Lower lobe of right lung (tissue), 2 donors: ENCODE data around the gene LUZP1. TPM values are rescaled to one million over a fixed set of nuclear protein-coding genes. Genes with fewer than 3 reads are reported as not detected.
A peak's percentile ranks its signal among the peaks of the same experiment; 100 is the strongest.

Experiments
- ATAC-seq, 2 donors: fragments of 200-7000 bp; cut with Tn5 transposase; one replicate each; pipeline ENCODE4 v1.9.1; 2020 to 2022; ENCODE audit warnings: mild to moderate bottlenecking in 2 of 2, moderate library complexity in 2 of 2
- DNase-seq: peaks from one replicate; pipeline ENCODE4 v3.0.0-alpha.2; 2020
- H3K27ac ChIP-seq: fragments of 200-600 bp; one replicate; pipeline ENCODE4 v1.8.0; 2022
- H3K27me3 ChIP-seq: fragments of 200-600 bp; one replicate; pipeline ENCODE4 v1.8.0; 2022; ENCODE audit warnings: low read depth
- H3K36me3 ChIP-seq: fragments of 200-600 bp; one replicate; pipeline ENCODE4 v1.8.0; 2022; ENCODE audit warnings: mild to moderate bottlenecking
- H3K4me1 ChIP-seq: fragments of 200-600 bp; one replicate; pipeline ENCODE4 v1.8.0; 2022
- H3K4me3 ChIP-seq: fragments of 200-600 bp; one replicate; pipeline ENCODE4 v1.8.0; 2022; ENCODE audit warnings: mild to moderate bottlenecking
- H3K9me3 ChIP-seq: fragments of 200-600 bp; one replicate; pipeline ENCODE4 v1.8.0; 2022
- intact Hi-C: fragments of 100-400 bp; cut with DNase I; formaldehyde crosslinking; loops from one replicate; pipeline ENCODE4 v1.11.0; 2022
- total RNA-seq: library from RNA; stranded (reverse); fragmentation: NEBNext Ultra II Directional; extraction: Animal tissue kit (Norgen Biotek cat#: 25700); gene quantifications from one replicate; pipeline ENCODE4 v1.2.1, GENCODE V29; 2021
- TF ChIP-seq, protein P1 (sequence below): fragments of 200-600 bp; IDR thresholded peaks from one replicate; pipeline ENCODE4 v1.8.0; 2022; ENCODE audit warnings: antibody characterized with exemption, mild to moderate bottlenecking
- donor health status: DM: no; HTN: yes; CAD: no; lungs with severe emphysema.

The LUZP1 gene
- total RNA-seq, 1 donor from 2014 or later = 32.5 TPM

DNA sequence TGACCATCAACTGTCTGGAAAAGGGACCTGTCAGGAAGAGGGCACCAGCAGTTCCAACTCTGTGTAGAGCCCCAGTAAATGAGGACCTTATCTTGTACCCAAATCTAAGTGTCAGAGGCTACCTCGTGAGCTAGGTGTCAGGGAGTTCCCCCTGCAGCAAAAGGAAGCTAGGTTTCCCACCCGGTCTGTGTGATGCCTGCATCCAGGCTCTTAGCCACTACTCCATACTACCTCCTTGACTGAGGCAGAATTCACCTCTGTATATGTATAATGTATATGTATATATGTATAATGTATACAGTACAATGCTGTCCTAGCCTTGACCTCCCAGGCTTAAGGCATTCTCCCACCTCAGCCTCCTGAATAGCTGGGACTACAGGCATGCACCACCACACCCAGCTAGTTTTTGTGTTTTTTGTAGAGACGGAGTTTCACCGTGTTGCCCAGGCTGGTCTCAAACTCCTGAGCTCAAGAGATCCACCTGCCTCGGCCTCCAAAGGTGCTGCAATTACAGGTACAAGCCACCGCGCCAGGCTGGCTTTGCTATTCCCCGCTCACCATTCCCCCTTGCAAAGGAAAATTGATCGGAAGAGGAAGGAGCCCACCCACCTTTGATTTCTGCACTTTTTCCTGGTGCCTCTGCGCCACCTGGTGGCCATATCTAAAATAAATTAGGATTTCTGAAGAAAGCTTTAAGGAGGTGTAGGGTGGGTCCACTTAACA lies 15.7 kb upstream of the LUZP1 start:
- intact Hi-C loops = loop anchor here (5.0 kb wide), 1 partner anchor 87 kb away; no protein-coding TSS in a partner anchor
- Histone ChIP-seq H3K27ac (no peak overlapping the region), H3K27me3 (no peaks in the 10 kb centered on the region), H3K4me3 (peak overlapping the region; percentile 47), H3K4me1 (peaks cover 8% of the 10 kb centered on the region), H3K36me3 (no peaks in the 10 kb centered on the region), H3K9me3 (no peaks in the 10 kb centered on the region)
- TF ChIP-seq, protein P1, sequence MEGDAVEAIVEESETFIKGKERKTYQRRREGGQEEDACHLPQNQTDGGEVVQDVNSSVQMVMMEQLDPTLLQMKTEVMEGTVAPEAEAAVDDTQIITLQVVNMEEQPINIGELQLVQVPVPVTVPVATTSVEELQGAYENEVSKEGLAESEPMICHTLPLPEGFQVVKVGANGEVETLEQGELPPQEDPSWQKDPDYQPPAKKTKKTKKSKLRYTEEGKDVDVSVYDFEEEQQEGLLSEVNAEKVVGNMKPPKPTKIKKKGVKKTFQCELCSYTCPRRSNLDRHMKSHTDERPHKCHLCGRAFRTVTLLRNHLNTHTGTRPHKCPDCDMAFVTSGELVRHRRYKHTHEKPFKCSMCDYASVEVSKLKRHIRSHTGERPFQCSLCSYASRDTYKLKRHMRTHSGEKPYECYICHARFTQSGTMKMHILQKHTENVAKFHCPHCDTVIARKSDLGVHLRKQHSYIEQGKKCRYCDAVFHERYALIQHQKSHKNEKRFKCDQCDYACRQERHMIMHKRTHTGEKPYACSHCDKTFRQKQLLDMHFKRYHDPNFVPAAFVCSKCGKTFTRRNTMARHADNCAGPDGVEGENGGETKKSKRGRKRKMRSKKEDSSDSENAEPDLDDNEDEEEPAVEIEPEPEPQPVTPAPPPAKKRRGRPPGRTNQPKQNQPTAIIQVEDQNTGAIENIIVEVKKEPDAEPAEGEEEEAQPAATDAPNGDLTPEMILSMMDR = peak; percentile 78
- DNase-seq (no peak), ATAC-seq (peak; percentile 29 to 64)

DNA sequence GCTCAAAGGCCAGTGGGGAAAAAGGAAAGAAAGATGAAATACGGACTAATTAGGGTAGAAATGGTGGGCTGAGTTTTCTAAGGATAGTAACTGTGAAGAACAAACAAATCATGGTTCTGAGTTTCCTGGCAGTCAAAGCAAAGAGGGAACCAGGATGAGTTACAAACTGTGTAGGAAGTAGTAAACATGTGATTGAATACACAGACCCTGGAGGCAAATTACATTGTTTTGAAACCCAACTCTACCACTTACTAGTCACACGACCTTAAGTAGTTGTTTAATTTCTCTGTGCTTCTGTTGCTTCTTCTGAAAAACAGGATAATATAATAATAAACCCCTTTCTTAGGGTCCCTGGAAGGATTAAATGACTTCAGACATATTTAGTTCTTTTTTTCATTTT lies 11.2 kb upstream of the LUZP1 start:
- intact Hi-C loops = loop anchor here (5.0 kb wide), 1 partner anchor 83 kb away; no protein-coding TSS in a partner anchor
- Histone ChIP-seq H3K4me1 (peaks cover 32% of the 10 kb centered on the region), H3K4me3 (no peak overlapping the region), H3K27me3 (no peaks in the 10 kb centered on the region), H3K27ac (no peak overlapping the region), H3K9me3 (no peaks in the 10 kb centered on the region), H3K36me3 (no peaks in the 10 kb centered on the region)
- TF ChIP-seq, protein P1 = no peak
- DNase-seq (no peak), ATAC-seq (no peak)

DNA sequence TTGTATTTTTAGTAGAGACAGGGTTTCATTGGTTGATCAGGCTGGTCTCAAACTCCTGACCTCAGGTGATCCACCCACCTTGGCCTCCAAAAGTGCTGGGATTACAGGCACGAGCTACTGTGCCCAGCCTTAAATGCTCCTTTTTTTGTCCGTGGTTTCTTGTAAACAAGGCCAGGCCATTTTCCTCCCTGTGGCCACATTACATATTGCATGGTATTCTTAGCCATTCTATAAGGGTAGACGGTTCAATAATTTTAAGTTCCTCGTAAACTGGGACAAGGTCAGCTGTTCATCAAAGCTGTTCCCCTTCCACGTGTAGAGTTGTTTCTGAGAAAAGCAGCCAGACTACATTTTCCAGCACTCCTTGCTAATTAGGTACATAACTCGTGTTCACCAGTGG lies 10.3 kb upstream of the LUZP1 start:
- Histone ChIP-seq H3K27ac (no peak overlapping the region), H3K36me3 (no peaks in the 10 kb centered on the region), H3K9me3 (no peaks in the 10 kb centered on the region), H3K4me3 (no peak overlapping the region), H3K27me3 (no peaks in the 10 kb centered on the region), H3K4me1 (peaks cover 24% of the 10 kb centered on the region)
- no peak for DNase-seq
- intact Hi-C loops = no loop called here
- ATAC-seq = no peak
- TF ChIP-seq, protein P1 = peak; percentile 31

DNA sequence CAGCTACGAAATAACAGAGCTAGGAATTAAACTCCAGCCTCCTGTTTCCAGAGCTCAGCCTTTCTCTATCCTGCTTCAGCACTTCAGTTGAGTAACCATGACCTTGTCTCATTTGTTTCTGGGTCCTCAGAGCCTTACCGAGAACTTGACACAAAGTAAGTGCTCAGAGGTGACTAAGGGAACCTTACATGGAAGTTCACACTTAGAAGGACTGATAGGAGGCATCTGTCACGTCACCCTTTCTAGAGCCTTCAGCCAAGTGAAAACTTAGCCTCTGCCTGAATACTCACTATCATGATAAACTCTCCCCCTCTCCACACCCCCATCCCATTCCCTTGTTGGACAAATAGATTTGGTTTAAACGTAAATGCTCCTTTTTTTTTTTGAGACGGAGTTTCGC lies 9.8 kb upstream of the LUZP1 start:
- no peak overlapping the region for H3K4me3 ChIP-seq
- no peak for DNase-seq
- H3K27ac ChIP-seq = peak overlapping the region; percentile 84

DNA sequence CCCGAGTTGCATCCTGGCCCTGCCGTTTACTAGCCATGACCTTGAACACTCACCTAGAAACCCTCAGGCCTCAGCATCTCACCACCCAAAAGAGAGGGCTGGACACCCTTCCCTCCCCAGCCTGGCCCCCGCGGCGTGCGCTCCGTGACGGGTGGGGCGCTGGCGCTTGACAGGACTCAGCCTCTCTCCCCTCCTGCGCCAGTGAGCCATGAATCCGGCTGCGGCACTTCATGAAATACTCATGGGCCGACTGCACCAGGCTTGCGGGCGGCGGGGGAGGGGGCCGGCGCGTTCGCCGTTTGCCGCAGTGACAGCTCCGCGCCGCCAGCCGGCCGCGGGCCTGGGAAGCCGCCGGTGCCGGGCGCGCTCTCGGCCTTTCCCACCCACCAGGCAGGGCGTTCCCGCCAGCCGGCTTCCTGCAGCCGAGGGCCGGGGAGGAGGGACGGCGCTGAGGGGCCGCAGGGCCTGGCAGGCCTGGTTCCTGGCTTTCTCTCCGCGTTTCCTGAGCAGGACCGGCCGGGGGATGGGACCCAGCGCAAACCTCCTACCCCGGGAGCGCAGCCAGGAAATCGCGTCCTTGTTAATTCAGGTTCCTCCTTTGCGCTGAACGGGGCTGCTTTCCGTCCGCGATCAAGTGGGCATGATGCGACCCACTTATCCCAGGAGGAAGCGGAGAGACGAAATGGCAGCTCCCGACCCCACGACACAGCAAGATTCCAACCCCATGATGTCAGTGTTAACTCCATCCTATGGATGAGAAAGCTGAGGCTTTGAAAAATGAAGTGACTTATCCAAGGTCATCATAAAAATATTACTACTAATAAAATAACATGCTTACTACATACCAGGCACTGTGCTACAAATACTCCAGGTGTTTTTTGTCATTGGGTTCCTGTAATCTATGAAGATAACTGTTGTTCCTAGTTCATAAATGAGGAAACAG lies 9.1 kb upstream of the LUZP1 start:
- peak overlapping the region; percentile 84 for H3K27ac ChIP-seq
- H3K4me1 ChIP-seq = peaks cover 24% of the 10 kb centered on the region
- H3K27me3 ChIP-seq = no peaks in the 10 kb centered on the region
- TF ChIP-seq, protein P1 = no peak
- DNase-seq = peak; percentile 80
- no peaks in the 10 kb centered on the region for H3K9me3 ChIP-seq
- no peaks in the 10 kb centered on the region for H3K36me3 ChIP-seq
- peak; percentile 92 to 93 for ATAC-seq
- H3K4me3 ChIP-seq = peak overlapping the region; percentile 61
- intact Hi-C loops = no loop called here

More for the DNA sequence above, 9.8 kb upstream of the LUZP1 start:
- H3K4me1 ChIP-seq = peaks cover 24% of the 10 kb centered on the region
- no peak for ATAC-seq
- intact Hi-C loops = no loop called here
- no peaks in the 10 kb centered on the region for H3K36me3 ChIP-seq
- H3K27me3 ChIP-seq = no peaks in the 10 kb centered on the region
- H3K9me3 ChIP-seq = no peaks in the 10 kb centered on the region
- TF ChIP-seq, protein P1 = no peak
